Measurements from ENCODE around the gene SCLT1. TPM values are rescaled to one million over a fixed set of nuclear protein-coding genes. Genes with fewer than 3 reads are reported as not detected.

Gene SCLT1
- total and polyA plus RNA-seq, 2 of the 8 experiments (the other 6 are each of a cell fraction or from before 2014, with no cell fraction given) = 4.8 to 13.1 TPM

- H3K9ac ChIP-seq (replicated peaks in 1 of 4; ENCODE audit: extremely low read depth in 1 of 4, low read depth in 3 of 4, low read length in 3 of 4) = no peak overlapping the region
- no peak overlapping the region for H2BK12ac ChIP-seq (ENCODE audit: low read depth, low read length)
- POLR2A ChIA-PET (ENCODE audit: partially characterized antibody) = no interaction called here
- no peak overlapping the region for H4K5ac ChIP-seq (ENCODE audit: insufficient read length, low read depth, low read length)
- CTCF ChIA-PET (ENCODE audit: partially characterized antibody) = no interaction called here
- H2BK5ac ChIP-seq (ENCODE audit: low read depth, low read length) = no peak overlapping the region
- no peak for TF ChIP-seq EZH2 (IDR thresholded peaks at IDR 0.05; ENCODE audit: low read depth, low read length, severe bottlenecking)
- no peak for TF ChIP-seq RFX5 (IDR thresholded peaks at IDR 0.05; ENCODE audit: borderline replicate concordance, low read depth, low read length)
- TF ChIP-seq RAD21 (IDR thresholded peaks at IDR 0.05 in 1 of 2, conservative IDR thresholded peaks at IDR 0.05 in 1 of 2; ENCODE audit: low read depth in 2 of 2, low read length in 2 of 2) = no peak
- no peak overlapping the region for H3K14ac ChIP-seq (ENCODE audit: insufficient read length)
- H3K27ac ChIP-seq (ENCODE audit: low read depth, low read length) = no peak overlapping the region
- DNase-seq (ENCODE audit: low read depth in 1 of 2, low spot score in 2 of 2) (no peak), FAIRE-seq (no peak)
- WGBS, 2 experiments (ENCODE audit: extremely low coverage in 1 of 2, insufficient coverage in 1 of 2, insufficient read length in 1 of 2, insufficient replicate concordance in 2 of 2, low coverage in 1 of 2, low lambda C conversion rate in 2 of 2, missing lambda C conversion rate in 1 of 2) = 86% methylated on average over 2 of the region's 2 CpGs; no CpG with 5 or more reads in 1 of the 2 experiments
- H3K4me3 ChIP-seq (ENCODE audit: extremely low read depth in 1 of 4, insufficient read depth in 2 of 4, low read depth in 3 of 4, low read length in 4 of 4) = no peak overlapping the region
- H3K4ac ChIP-seq (replicated peaks; ENCODE audit: insufficient read length, low read depth, low read length) = no peak overlapping the region
- H2BK20ac ChIP-seq (ENCODE audit: low read length) = no peak overlapping the region
- H4K20me1 ChIP-seq (replicated peaks in 1 of 2; ENCODE audit: control insufficient read depth in 1 of 2, insufficient read depth in 2 of 2, low read length in 2 of 2) = no peaks in the 10 kb centered on the region
- no peak overlapping the region for H2BK15ac ChIP-seq (ENCODE audit: low read length)
- H4K8ac ChIP-seq (ENCODE audit: extremely low read depth, insufficient read depth, low read length) = no peak overlapping the region
- H3K79me2 ChIP-seq (ENCODE audit: control insufficient read depth in 1 of 2, insufficient read depth in 2 of 2, low read length in 2 of 2) = no peaks in the 10 kb centered on the region
- H3K4me2 ChIP-seq (ENCODE audit: insufficient read depth in 1 of 2, low read depth in 2 of 2, low read length in 2 of 2) = no peak overlapping the region
- no peak overlapping the region for H2BK120ac ChIP-seq (replicated peaks; ENCODE audit: low read depth, low read length)
- no peaks in the 10 kb centered on the region for H3K9me3 ChIP-seq (ENCODE audit: insufficient read depth in 2 of 2, low read depth in 1 of 2, low read length in 1 of 2)
- H3K23me2 ChIP-seq (ENCODE audit: low read depth, low read length) = no peaks in the 10 kb centered on the region
- no peak overlapping the region for H4K91ac ChIP-seq (replicated peaks; ENCODE audit: insufficient read length, low read length)
- no peaks in the 10 kb centered on the region for H3K27me3 ChIP-seq (replicated peaks in 1 of 4; ENCODE audit: control insufficient read depth in 3 of 4, extremely low read depth in 1 of 4, insufficient read depth in 3 of 4, low read length in 3 of 4)
- H3K4me1 ChIP-seq (replicated peaks in 1 of 4; ENCODE audit: control insufficient read depth in 3 of 4, insufficient read depth in 4 of 4, low read length in 3 of 4) = no peaks in the 10 kb centered on the region
- no peak overlapping the region for H3K18ac ChIP-seq (ENCODE audit: extremely low read depth, low read length)
- no peak overlapping the region for H3K23ac ChIP-seq (ENCODE audit: insufficient read length)
- no peak overlapping the region for H2AK5ac ChIP-seq (ENCODE audit: low read depth, low read length)
- no peak overlapping the region for H2AFZ ChIP-seq (ENCODE audit: low read length)
- H3K79me1 ChIP-seq (ENCODE audit: low read depth, low read length) = no peaks in the 10 kb centered on the region
- H3K36me3 ChIP-seq (ENCODE audit: control insufficient read depth in 2 of 4, insufficient read depth in 4 of 4, low read length in 3 of 4) = no peaks in the 10 kb centered on the region
- no peak overlapping the region for H3K56ac ChIP-seq (replicated peaks; ENCODE audit: insufficient read length, low read depth, low read length)
Observed at GRCh38 chr4:129040471-129040870, 52.9 kb downstream of the SCLT1 start.

All from H1 (cell line).